Hepatocyte (in vitro differentiated cells): ENCODE data around the gene HMGCS2.
A peak's percentile ranks its signal among the peaks of the same experiment; 100 is the strongest.

Experiments used
- CTCF ChIP-seq: fragments of 200-600 bp; sonication (generic); IDR thresholded peaks from 2 replicates; pipeline ENCODE4 v1.5.1; 2016; ENCODE audit warnings: antibody characterized with exemption, mild to moderate bottlenecking; ENCODE audit not compliant: poor library complexity
- EZH2 ChIP-seq: fragments of 200-600 bp; sonication (generic); IDR thresholded peaks from 2 replicates; pipeline ENCODE4 v1.6.1; 2016; ENCODE audit warnings: antibody characterized with exemption, mild to moderate bottlenecking, borderline replicate concordance
- EZH2phosphoT487 ChIP-seq: fragments of 200-600 bp; sonication (generic); IDR thresholded peaks from one replicate; pipeline ENCODE4 v1.6.1; 2018; ENCODE audit warnings: antibody characterized with exemption, mild to moderate bottlenecking, low read depth, moderate library complexity; ENCODE audit not compliant: unreplicated experiment, severe bottlenecking

GRCh38 chr1:119743776-119744597 is 24.7 kb downstream of the HMGCS2 start:
- peak; percentile 88 for TF ChIP-seq CTCF
- TF ChIP-seq EZH2phosphoT487, result no peak
- TF ChIP-seq EZH2, result no peak
